Esophagus muscularis mucosa (tissue), 3 donors: ENCODE results near the gene KRTAP5-8.

Source experiments
- POLR2A ChIP-seq: fragments of 450-650 bp; IDR thresholded peaks from one replicate; pipeline ENCODE4 v1.6.1; 2017; ENCODE audit warnings: antibody characterized with exemption, moderate library complexity, mild to moderate bottlenecking, low read depth
- POLR2AphosphoS5 ChIP-seq, 2 donors: sonication (generic); formaldehyde crosslinking; IDR thresholded peaks; one replicate each; pipeline ENCODE4 v1.6.1; 2017; ENCODE audit warnings: antibody characterized with exemption in 2 of 2
- TF ChIP-seq, protein P1 (sequence below), 3 experiments: fragments of 200-600 bp in 2 of 3; fragments of 450-650 bp in 1 of 3; sonication (generic) in 2 of 3; IDR thresholded peaks; one replicate each; pipeline ENCODE4 v1.5.1; 2017 to 2019; ENCODE audit warnings: antibody characterized with exemption in 3 of 3, mild to moderate bottlenecking in 2 of 3, moderate library complexity in 1 of 3

DNA sequence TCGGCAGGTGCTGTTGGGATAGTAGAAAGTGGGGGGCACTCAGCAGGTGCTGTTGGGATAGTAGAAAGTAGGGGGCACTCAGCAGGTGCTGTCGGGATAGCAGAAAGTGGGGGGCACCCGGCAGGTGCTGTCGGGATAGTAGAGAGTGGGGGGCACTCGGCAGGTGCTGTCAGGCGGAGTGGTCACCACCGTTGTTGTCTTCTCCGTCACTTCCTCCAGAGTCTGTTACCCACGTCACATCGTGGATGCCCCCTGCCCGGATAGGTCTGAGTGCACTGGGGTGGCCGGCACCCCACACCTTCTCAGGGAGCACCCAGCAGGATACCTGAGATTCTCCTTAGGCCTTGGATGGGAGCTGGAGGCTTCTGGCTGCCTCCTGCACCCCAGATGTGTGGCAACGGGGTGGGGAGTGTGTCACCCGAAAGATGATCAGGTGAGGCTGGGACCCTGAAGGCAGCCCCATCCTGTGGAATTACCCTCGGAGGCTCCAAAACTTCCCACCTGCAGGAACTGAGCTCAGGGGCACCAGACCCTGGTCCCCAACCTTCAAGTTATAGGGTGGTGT is 34.9 kb upstream of the KRTAP5-8 start:
- TF ChIP-seq, protein P1, sequence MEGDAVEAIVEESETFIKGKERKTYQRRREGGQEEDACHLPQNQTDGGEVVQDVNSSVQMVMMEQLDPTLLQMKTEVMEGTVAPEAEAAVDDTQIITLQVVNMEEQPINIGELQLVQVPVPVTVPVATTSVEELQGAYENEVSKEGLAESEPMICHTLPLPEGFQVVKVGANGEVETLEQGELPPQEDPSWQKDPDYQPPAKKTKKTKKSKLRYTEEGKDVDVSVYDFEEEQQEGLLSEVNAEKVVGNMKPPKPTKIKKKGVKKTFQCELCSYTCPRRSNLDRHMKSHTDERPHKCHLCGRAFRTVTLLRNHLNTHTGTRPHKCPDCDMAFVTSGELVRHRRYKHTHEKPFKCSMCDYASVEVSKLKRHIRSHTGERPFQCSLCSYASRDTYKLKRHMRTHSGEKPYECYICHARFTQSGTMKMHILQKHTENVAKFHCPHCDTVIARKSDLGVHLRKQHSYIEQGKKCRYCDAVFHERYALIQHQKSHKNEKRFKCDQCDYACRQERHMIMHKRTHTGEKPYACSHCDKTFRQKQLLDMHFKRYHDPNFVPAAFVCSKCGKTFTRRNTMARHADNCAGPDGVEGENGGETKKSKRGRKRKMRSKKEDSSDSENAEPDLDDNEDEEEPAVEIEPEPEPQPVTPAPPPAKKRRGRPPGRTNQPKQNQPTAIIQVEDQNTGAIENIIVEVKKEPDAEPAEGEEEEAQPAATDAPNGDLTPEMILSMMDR (IDR thresholded peaks at IDR 0.05), result no peak
- TF ChIP-seq POLR2AphosphoS5 (IDR thresholded peaks at IDR 0.05) (no peak), POLR2A (no peak)
